Activated naive CD4-positive, alpha-beta T cell treated with anti-CD3 and anti-CD28 coated beads, Interleukin-2, amount 10 ng/mL, durations not matched to agents 7 days and 5 days (primary cell): ENCODE data around the gene AMHR2.
"Not testable (repeated sequence)": the region's sequence is repeated elsewhere in the genome, so short reads cannot be mapped to it uniquely, and the experiment has no call there.

Source experiments
- CTCF ChIA-PET: fragments of 350-600 bp; sonication (Branson Sonifier 250); formaldehyde crosslinking; loops from one replicate; lab custom pipeline; 2021; ENCODE audit warnings: antibody characterized with exemption; lab: Charles Lee
- DNase-seq: peaks from one replicate; pipeline ENCODE4 v3.0.0-alpha.2; 2020
- H3K27ac Mint-ChIP-seq: one replicate; pipeline ENCODE4 v1.8.0; 2021; ENCODE audit warnings: mild to moderate bottlenecking, moderate library complexity, mixed read lengths
- H3K27me3 Mint-ChIP-seq: one replicate; pipeline ENCODE4 v1.8.0; 2021; ENCODE audit warnings: mild to moderate bottlenecking, mixed read lengths
- H3K36me3 Mint-ChIP-seq: one replicate; pipeline ENCODE4 v1.8.0; 2021; ENCODE audit warnings: mixed read lengths
- H3K4me1 Mint-ChIP-seq: one replicate; pipeline ENCODE4 v1.8.0; 2021; ENCODE audit warnings: mixed read lengths
- H3K4me3 Mint-ChIP-seq: one replicate; pipeline ENCODE4 v1.8.0; 2021; ENCODE audit warnings: mild to moderate bottlenecking, moderate library complexity, mixed read lengths
- H3K9me3 Mint-ChIP-seq: one replicate; pipeline ENCODE4 v1.8.0; 2021; ENCODE audit warnings: mixed read lengths

Gene AMHR2

DNA sequence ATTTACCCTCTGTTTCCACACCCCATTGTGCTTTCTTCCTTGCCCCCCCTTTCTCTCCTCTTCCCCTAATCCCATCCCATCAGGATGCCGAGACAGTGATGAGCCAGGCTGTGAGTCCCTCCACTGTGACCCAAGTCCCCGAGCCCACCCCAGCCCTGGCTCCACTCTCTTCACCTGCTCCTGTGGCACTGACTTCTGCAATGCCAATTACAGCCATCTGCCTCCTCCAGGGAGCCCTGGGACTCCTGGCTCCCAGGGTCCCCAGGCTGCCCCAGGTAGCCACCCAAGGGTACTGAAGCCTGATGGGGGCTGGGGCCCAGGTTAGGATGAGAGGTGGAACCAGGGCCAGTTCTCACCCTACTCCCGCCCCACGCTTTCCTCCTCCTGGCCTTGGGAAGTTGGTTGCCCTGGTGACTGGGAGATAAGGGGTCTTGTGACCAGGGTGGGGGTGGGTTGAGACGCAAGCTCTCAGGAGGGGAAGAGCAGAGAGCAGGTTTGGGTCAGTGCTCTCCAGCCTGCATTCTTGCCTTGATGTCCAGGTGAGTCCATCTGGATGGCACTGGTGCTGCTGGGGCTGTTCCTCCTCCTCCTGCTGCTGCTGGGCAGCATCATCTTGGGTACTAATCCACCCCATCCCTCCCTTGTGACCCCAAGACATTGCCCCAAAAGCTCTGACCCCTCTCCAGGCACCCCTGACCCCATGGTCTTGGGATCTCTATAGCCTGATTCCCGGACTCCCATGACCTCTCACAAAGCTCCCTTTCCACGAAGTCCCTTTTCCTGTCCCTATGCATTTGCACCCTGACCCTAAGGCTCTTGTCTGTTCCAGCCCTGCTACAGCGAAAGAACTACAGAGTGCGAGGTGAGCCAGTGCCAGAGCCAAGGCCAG, 1.2 kb downstream of the AMHR2 start:
- H3K9me3 Mint-ChIP-seq: no peaks in the 10 kb centered on the region
- H3K4me3 Mint-ChIP-seq: no peak overlapping the region
- H3K27ac Mint-ChIP-seq: no peak overlapping the region
- CTCF ChIA-PET: interaction anchor here (1.1 to 7.5 kb wide), 4 partner anchors 43 to 103 kb away, joined by 3 to 162 read pairs (median 6); no protein-coding TSS in a partner anchor
- peaks cover 9% of the 10 kb centered on the region for H3K4me1 Mint-ChIP-seq
- H3K36me3 Mint-ChIP-seq: no peaks in the 10 kb centered on the region
- no peak for DNase-seq
- H3K27me3 Mint-ChIP-seq: peaks cover 11% of the 10 kb centered on the region

DNA sequence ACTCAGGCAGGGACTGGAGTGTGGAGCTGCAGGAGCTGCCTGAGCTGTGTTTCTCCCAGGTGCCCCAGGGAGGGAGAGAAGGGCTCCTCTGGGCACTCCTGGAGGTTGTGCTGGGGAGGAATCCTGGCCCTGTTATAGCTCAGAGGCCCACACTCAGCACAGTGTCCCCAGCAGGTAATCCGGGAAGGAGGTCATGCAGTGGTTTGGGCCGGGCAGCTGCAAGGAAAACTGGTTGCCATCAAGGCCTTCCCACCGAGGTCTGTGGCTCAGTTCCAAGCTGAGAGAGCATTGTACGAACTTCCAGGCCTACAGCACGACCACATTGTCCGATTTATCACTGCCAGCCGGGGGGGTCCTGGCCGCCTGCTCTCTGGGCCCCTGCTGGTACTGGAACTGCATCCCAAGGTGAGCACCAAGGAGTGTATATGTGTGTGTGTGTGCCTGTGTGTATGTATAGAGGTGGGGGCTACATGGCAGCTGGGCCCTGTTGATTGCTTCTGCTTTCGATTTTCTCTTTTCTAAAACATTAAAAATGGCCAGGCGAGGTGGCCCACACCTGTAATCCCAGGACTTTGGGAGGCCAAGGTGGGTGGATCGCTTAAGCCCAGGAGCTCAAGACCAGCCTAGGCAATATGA, 2.0 kb downstream of the AMHR2 start:
- Mint-ChIP-seq H3K4me1 (peaks cover 8% of the 10 kb centered on the region), H3K36me3 (no peaks in the 10 kb centered on the region), H3K27me3 (peaks cover 11% of the 10 kb centered on the region), H3K9me3 (no peaks in the 10 kb centered on the region), H3K27ac (no peak overlapping the region), H3K4me3 (no peak overlapping the region)
- CTCF ChIA-PET: interaction anchor here (1.1 to 7.5 kb wide), 4 partner anchors 53 to 103 kb away, joined by 3 to 162 read pairs (median 4); no protein-coding TSS in a partner anchor
- DNase-seq: no peak

GRCh38 chr12:53427905-53428594, 4.4 kb downstream of the AMHR2 start:
- Mint-ChIP-seq H3K27ac (no peak overlapping the region), H3K36me3 (no peaks in the 10 kb centered on the region), H3K9me3 (no peaks in the 10 kb centered on the region), H3K4me3 (no peak overlapping the region), H3K4me1 (no peaks in the 10 kb centered on the region), H3K27me3 (peaks cover 23% of the 10 kb centered on the region)
- CTCF ChIA-PET: interaction anchor here (0.6 to 1.6 kb wide), 6 partner anchors 12 to 106 kb away, joined by 3 to 10 read pairs (median 4); no protein-coding TSS in a partner anchor
- DNase-seq: no peak

GRCh38 chr12:53428741-53429140, 5.1 kb downstream of the AMHR2 start:
- Mint-ChIP-seq H3K4me1 (no peaks in the 10 kb centered on the region), H3K27ac (no peak overlapping the region), H3K36me3 (no peaks in the 10 kb centered on the region), H3K9me3 (no peaks in the 10 kb centered on the region), H3K27me3 (peaks cover 25% of the 10 kb centered on the region), H3K4me3 (no peak overlapping the region)
- CTCF ChIA-PET: interaction anchor here (1.6 kb wide), 1 partner anchor 76 kb away, joined by 10 read pairs; no protein-coding TSS in a partner anchor
- DNase-seq: no peak

GRCh38 chr12:53430116-53430515, 6.5 kb downstream of the AMHR2 start:
- Mint-ChIP-seq H3K27ac (no peak overlapping the region), H3K9me3 (no peaks in the 10 kb centered on the region), H3K36me3 (no peaks in the 10 kb centered on the region), H3K4me3 (no peak overlapping the region), H3K4me1 (no peaks in the 10 kb centered on the region), H3K27me3 (peaks cover 16% of the 10 kb centered on the region)
- DNase-seq: no peak
- CTCF ChIA-PET: interaction anchor here (1.5 to 1.9 kb wide), 4 partner anchors 9 to 107 kb away, joined by 3 to 7 read pairs (median 4); no protein-coding TSS in a partner anchor

- Mint-ChIP-seq H3K4me1 (no peaks in the 10 kb centered on the region), H3K27me3 (peaks cover 14% of the 10 kb centered on the region), H3K36me3 (no peaks in the 10 kb centered on the region), H3K9me3 (no peaks in the 10 kb centered on the region), H3K27ac (no peak overlapping the region), H3K4me3 (no peak overlapping the region)
- DNase-seq: no peak
- CTCF ChIA-PET: interaction anchor here (1.5 to 1.9 kb wide), 3 partner anchors 10 to 108 kb away, joined by 3 to 7 read pairs (median 3); no protein-coding TSS in a partner anchor
These were observed 7.5 kb downstream of the AMHR2 start for GRCh38 chr12:53431187-53431586.

DNA sequence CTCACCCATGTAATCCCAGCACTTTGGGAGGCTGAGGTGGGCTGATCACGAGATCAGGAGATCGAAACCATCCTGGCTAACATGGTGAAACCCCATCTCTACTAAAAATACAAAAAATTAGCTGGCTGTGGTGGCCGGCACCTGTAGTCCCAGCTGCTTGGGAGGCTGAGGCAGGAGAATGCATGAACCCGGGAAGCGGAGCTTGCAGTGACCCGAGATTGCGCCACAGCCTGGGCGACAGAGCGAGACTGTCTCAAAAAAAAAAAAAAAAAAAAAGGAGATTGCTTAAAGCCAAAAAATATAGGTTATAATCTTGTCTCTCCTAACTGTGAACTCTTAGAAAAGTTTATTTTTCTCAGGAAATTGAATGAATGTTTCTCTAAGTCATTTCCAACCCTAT, 11.7 kb downstream of the AMHR2 start:
- CTCF ChIA-PET, H3K27ac Mint-ChIP-seq, H3K9me3 Mint-ChIP-seq, H3K4me1 Mint-ChIP-seq, H3K36me3 Mint-ChIP-seq, H3K4me3 Mint-ChIP-seq, DNase-seq: not testable (repeated sequence)
- peaks cover 18% of the 10 kb centered on the region for H3K27me3 Mint-ChIP-seq

DNA sequence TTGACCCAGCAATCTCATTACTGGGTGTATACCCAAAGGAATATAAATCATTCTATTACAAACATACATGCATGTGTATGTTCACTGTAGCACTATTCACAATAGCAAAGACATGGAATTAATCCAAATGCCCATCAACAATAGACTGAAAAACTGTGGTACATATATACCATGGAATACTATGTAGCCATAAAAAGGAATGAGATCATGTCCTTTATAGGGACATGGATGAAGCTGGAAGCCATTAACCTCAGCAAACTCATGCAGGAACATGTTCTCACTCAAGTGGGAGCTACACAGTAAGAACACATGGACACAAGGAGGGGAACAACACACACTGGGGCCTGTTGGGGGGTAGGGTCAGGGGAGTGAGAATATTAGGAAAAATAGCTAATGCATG, 15.9 kb downstream of the AMHR2 start:
- not testable (repeated sequence) for H3K4me3 Mint-ChIP-seq, H3K27ac Mint-ChIP-seq, DNase-seq, H3K27me3 Mint-ChIP-seq, H3K9me3 Mint-ChIP-seq
- Mint-ChIP-seq H3K4me1 (peaks cover 25% of the 10 kb centered on the region), H3K36me3 (peaks cover 17% of the 10 kb centered on the region)
- CTCF ChIA-PET: interaction anchor here (0.9 to 1.4 kb wide), 3 partner anchors 12 to 92 kb away, joined by 3 to 4 read pairs (median 4); no protein-coding TSS in a partner anchor

DNA sequence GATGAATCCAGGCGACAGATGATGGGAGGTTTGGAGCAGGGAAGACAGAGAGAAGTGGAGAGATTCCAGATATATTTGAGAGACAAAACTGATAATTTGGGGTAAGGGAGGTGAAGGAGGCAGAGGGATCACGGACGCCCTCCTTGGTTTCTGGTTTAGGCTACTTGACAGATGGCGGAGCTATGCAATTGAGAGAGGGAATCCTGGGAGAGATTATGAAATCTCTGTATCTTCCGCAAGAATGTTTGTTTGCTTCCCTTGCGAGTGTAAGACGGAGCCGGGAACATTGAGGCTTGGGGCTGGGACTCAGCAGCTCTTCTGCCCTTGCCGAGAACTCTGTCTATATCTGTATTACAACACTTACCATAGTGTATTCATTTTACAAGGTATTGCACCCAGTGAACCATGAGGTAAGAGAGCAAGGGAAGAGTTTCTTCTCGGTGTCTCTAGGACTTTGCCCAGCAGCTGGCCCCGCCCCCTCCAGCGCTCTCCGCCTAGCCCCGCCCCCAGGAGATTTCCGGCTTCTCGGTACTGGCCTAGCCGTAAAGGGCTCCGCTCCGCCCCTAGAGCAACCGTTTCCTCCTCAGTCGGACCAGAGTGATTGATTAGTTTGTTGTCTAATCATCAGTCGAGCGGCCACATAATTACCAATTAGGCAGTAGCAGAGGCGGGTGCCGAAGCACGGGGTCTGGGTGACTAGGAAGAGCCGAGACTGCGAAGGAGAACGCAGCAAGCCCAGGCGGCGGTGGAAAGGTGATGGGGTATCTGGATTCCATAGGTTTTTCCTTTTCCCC, 17.6 kb downstream of the AMHR2 start, which contains the start of gene PRR13:
Gene PRR13 (plus strand): TSS at position 695 of the 794 bp plus-strand sequence. CDS start 981 bp downstream, outside the sequence.
- CTCF ChIA-PET: interaction anchor here (0.8 to 1.3 kb wide), 4 partner anchors 34 to 303 kb away, joined by 3 to 4 read pairs (median 3); partner anchors contain the start of gene AAAS
- peak; percentile 99 for DNase-seq
- Mint-ChIP-seq H3K9me3 (no peaks in the 10 kb centered on the region), H3K4me1 (peaks cover 39% of the 10 kb centered on the region), H3K27ac (peak within 1 kb of the TSS; percentile 92), H3K4me3 (peak within 1 kb of the TSS; percentile 94), H3K36me3 (peaks cover 29% of the 10 kb centered on the region), H3K27me3 (peaks cover 4% of the 10 kb centered on the region)

- no peak overlapping the region for H3K27ac Mint-ChIP-seq
- peaks cover 44% of the 10 kb centered on the region for H3K4me1 Mint-ChIP-seq
- H3K4me3 Mint-ChIP-seq: peak overlapping the region; percentile 49
- no peaks in the 10 kb centered on the region for H3K9me3 Mint-ChIP-seq
- CTCF ChIA-PET: no interaction called here
- H3K27me3 Mint-ChIP-seq: no peaks in the 10 kb centered on the region
- H3K36me3 Mint-ChIP-seq: peaks cover 43% of the 10 kb centered on the region
- DNase-seq: no peak
These were observed 20.3 kb downstream of the AMHR2 start for GRCh38 chr12:53443955-53444354.

DNA sequence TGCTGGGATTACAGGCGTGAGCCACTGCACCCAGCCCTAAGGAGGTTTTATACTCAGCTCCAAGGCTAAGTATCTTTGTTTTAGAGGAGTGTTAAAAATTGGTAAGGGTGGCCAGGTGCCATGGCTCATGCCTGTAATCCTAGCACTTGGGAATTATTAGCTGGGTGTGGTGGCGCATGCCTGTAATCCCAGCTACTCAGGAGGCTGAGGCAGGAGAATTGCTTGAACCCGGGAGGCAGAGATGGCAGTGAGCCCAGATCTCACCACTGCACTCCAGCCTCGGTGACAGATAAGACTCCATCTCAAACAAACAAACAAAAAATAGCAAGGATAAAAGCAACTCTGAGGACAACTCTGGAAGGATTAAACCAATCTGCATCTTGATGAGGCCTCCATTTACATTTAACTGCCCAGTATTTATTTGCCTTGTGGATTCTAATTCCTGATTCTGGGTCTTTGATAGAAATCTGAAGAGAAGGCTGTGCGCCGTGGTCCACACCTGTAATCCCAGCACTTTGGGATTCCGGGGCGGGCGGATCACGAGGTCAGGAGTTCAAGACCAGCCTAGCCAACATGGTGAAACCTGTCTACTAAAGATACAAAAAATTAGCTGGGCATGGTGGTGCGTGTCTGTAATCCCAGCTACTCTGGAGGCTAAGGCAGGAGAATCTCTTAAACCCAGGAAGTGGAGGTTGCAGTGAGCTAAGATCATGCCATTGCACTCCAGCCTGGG, 21.1 kb downstream of the AMHR2 start:
- Mint-ChIP-seq H3K36me3 (peaks cover 43% of the 10 kb centered on the region), H3K4me1 (peaks cover 42% of the 10 kb centered on the region)
- not testable (repeated sequence) for H3K4me3 Mint-ChIP-seq, H3K9me3 Mint-ChIP-seq, H3K27me3 Mint-ChIP-seq, DNase-seq, H3K27ac Mint-ChIP-seq
- CTCF ChIA-PET: interaction anchor here (0.6 kb wide), 1 partner anchor 92 kb away, joined by 3 read pairs; no protein-coding TSS in a partner anchor

GRCh38 chr12:53450936-53451335, 27.3 kb downstream of the AMHR2 start:
- no peak for DNase-seq
- Mint-ChIP-seq H3K27me3 (no peaks in the 10 kb centered on the region), H3K4me1 (peaks cover 46% of the 10 kb centered on the region), H3K9me3 (no peaks in the 10 kb centered on the region), H3K27ac (no peak overlapping the region), H3K4me3 (no peak overlapping the region), H3K36me3 (peaks cover 49% of the 10 kb centered on the region)
- CTCF ChIA-PET: no interaction called here
